HepG2 (cell line): ENCODE results near the gene SLC13A2. TPM values are rescaled to one million over a fixed set of nuclear protein-coding genes. Genes with fewer than 3 reads are reported as not detected.
"Not testable (repeated sequence)": the region's sequence is repeated elsewhere in the genome, so short reads cannot be mapped to it uniquely, and the experiment has no call there.

Source experiments
- ATAC-seq: fragments of 200-7000 bp; cut with Tn5 transposase; 3 replicates; pipeline ENCODE4 v1.9.1; 2020; ENCODE audit warnings: mild to moderate bottlenecking, moderate library complexity
- BruUV-seq: library from RNA; stranded (reverse); fragments of 400-500 nt; replicated peaks from 2 replicates; lab custom pipeline; 2021; lab: Mats Ljungman, UMichigan
- CTCF ChIA-PET: fragments of 300-600 bp; formaldehyde crosslinking; extraction: SDS; loops from one replicate; lab custom pipeline; 2021; ENCODE audit warnings: low total read pairs, inconsistent platforms, low intra/inter-chr PET ratio; lab: Yijun Ruan, JAX
- POLR2A ChIA-PET: fragments of 350-600 bp; sonication (Branson Sonifier 250); formaldehyde crosslinking; loops from one replicate; lab custom pipeline; 2020; ENCODE audit warnings: antibody characterized with exemption, inconsistent platforms; lab: Yijun Ruan, JAX
- DNase-seq: peaks from one replicate; pipeline ENCODE4 v3.0.0-alpha.2; 2015; ENCODE audit warnings: low spot score
- FAIRE-seq: peaks from 3 replicates; lab custom pipeline; 2011; peaks lifted over from hg19 to GRCh38; lab: Jason Lieb, UNC
- H2AFZ ChIP-seq: one replicate; pipeline ENCODE4 v1.6.1; 2011; ENCODE audit warnings: low read length, inconsistent platforms
- H3K27ac ChIP-seq: fragments of 300-600 bp; 3 replicates; pipeline ENCODE4 v1.8.0; 2011; ENCODE audit warnings: mixed run types, mild to moderate bottlenecking, mixed read lengths, low read length, inconsistent platforms; ENCODE audit not compliant: insufficient read depth; ENCODE audit errors: extremely low read length
- H3K27me3 ChIP-seq, 2 experiments: fragments of 200-600 bp in 1 of 2; 2 replicates in 1 of 2; 3 replicates in 1 of 2; pipeline versions ENCODE4 v1.6.0 to v1.8.0; 2011; ENCODE audit warnings: low read length in 2 of 2, mild to moderate bottlenecking in 2 of 2, moderate library complexity in 2 of 2, inconsistent platforms in 1 of 2; ENCODE audit not compliant: insufficient read depth in 2 of 2, control insufficient read depth in 1 of 2
- H3K36me3 ChIP-seq, 2 experiments: fragments of 200-600 bp in 1 of 2; replicated peaks in 1 of 2; 2 replicates in 1 of 2; 3 replicates in 1 of 2; pipeline versions ENCODE4 v1.5.1 to v1.8.0; 2011; ENCODE audit warnings: low read length in 2 of 2, inconsistent platforms in 1 of 2; ENCODE audit not compliant: insufficient read depth in 2 of 2, control insufficient read depth in 1 of 2
- H3K4me1 ChIP-seq: 2 replicates; pipeline ENCODE4 v1.5.1; 2012; ENCODE audit warnings: low read length, inconsistent platforms; ENCODE audit not compliant: insufficient read depth
- H3K4me2 ChIP-seq: 2 replicates; pipeline ENCODE4 v1.6.0; 2011; ENCODE audit warnings: low read depth, low read length, inconsistent platforms
- H3K4me3 ChIP-seq, 3 experiments: fragments of 200-600 bp in 1 of 3; sonication (generic), shearing (Covaris generic) in 1 of 3; replicated peaks in 1 of 3; 2 replicates each; pipeline ENCODE4 v1.5.1; 2011 to 2016; ENCODE audit warnings: low read length in 3 of 3, inconsistent platforms in 2 of 3, low read depth in 2 of 3, mild to moderate bottlenecking in 2 of 3, control low read depth in 1 of 3, mixed read lengths in 1 of 3; ENCODE audit not compliant: insufficient read depth in 1 of 3
- H3K79me2 ChIP-seq: one replicate; pipeline ENCODE4 v1.6.1; 2011; ENCODE audit warnings: low read length, inconsistent platforms; ENCODE audit not compliant: insufficient read depth
- H3K9ac ChIP-seq: 2 replicates; pipeline ENCODE4 v1.6.0; 2011; ENCODE audit warnings: mild to moderate bottlenecking, low read depth, low read length, inconsistent platforms; ENCODE audit not compliant: insufficient read depth
- H3K9me3 ChIP-seq: 2 replicates; pipeline ENCODE4 v1.5.1; 2012; ENCODE audit warnings: mild to moderate bottlenecking, low read length
- H4K20me1 ChIP-seq: 2 replicates; pipeline ENCODE4 v1.6.0; 2011; ENCODE audit warnings: inconsistent platforms, mild to moderate bottlenecking, low read length, moderate library complexity; ENCODE audit not compliant: insufficient read depth
- AGO1 ChIP-seq: fragments of 200-400 bp; formaldehyde crosslinking; IDR thresholded peaks from 2 replicates; pipeline ENCODE4 v1.6.1; 2017; ENCODE audit warnings: mild to moderate bottlenecking, low read depth, low read length, moderate library complexity; ENCODE audit not compliant: poor library complexity, severe bottlenecking
- CREBL2 ChIP-seq: sonication (generic); formaldehyde crosslinking; IDR thresholded peaks from 2 replicates; pipeline ENCODE4 v1.8.1; 2023; ENCODE audit warnings: missing genetic modification reagents, mild to moderate bottlenecking, borderline replicate concordance
- EP300 ChIP-seq, 3 experiments: sonication (generic) in 1 of 3; formaldehyde crosslinking in 1 of 3; IDR thresholded peaks; 2 replicates each; pipeline versions ENCODE4 v1.5.1 to v1.6.1; 2011 to 2020; ENCODE audit warnings: low read depth in 2 of 3, low read length in 2 of 3, borderline replicate concordance in 1 of 3, improper control_type of control experiment in 1 of 3, mild to moderate bottlenecking in 1 of 3, missing genetic modification reagents in 1 of 3, moderate library complexity in 1 of 3
- FOXA3 ChIP-seq: IDR thresholded peaks from 2 replicates; pipeline ENCODE4 v1.6.1; 2016; ENCODE audit warnings: missing genetic modification reagents, missing compliant biosample characterization
- NCOR1 ChIP-seq: fragments of 200-600 bp; sonication (generic); IDR thresholded peaks from 2 replicates; pipeline ENCODE4 v1.7.0; 2017; ENCODE audit warnings: antibody characterized with exemption, low read length, borderline replicate concordance
- NR2F6 ChIP-seq, 2 experiments: IDR thresholded peaks; 2 replicates each; pipeline ENCODE4 v1.6.1; 2016; ENCODE audit warnings: antibody characterized with exemption in 1 of 2, mild to moderate bottlenecking in 1 of 2
- PHF21A ChIP-seq: sonication (generic); formaldehyde crosslinking; IDR thresholded peaks from 2 replicates; pipeline ENCODE4 v1.5.0; 2020; ENCODE audit warnings: mild to moderate bottlenecking, missing genetic modification reagents
- ZNF143 ChIP-seq: sonication (generic); formaldehyde crosslinking; IDR thresholded peaks from 2 replicates; pipeline ENCODE4 v1.4.0; 2020; ENCODE audit warnings: missing genetic modification reagents
- ZNF44 ChIP-seq: sonication (generic); formaldehyde crosslinking; IDR thresholded peaks from 2 replicates; pipeline ENCODE4 v1.5.1; 2020; ENCODE audit warnings: mild to moderate bottlenecking, missing genetic modification reagents
- ZNF484 ChIP-seq: sonication (generic); formaldehyde crosslinking; IDR thresholded peaks from 2 replicates; pipeline ENCODE4 v1.5.1; 2020; ENCODE audit warnings: mild to moderate bottlenecking, low read depth, missing genetic modification reagents, borderline replicate concordance
- ZNF75D ChIP-seq: sonication (generic); formaldehyde crosslinking; IDR thresholded peaks from 2 replicates; pipeline ENCODE4 v1.8.1; 2023; ENCODE audit warnings: missing genetic modification reagents, mild to moderate bottlenecking, borderline replicate concordance
- WGBS: methylation state at CpG from one replicate; pipeline ENCODE4 v1.1.6; 2017; ENCODE audit warnings: low lambda C conversion rate; 5-methylcytosine and 5-hydroxymethylcytosine counted together
- in situ Hi-C: cut with HindIII; loops from 2 replicates; pipeline ENCODE4 v1.10.0; 2017; ENCODE audit warnings: low pct_unique_long_range_greater_than_20kb; ENCODE audit not compliant: extremely low pct_ligation_motif_present
- intact Hi-C: fragments of 100-400 bp; cut with micrococcal nuclease; formaldehyde crosslinking; loops from one replicate; pipeline ENCODE4 v1.10.0; 2022; ENCODE audit not compliant: unreplicated experiment
- polyA plus RNA-seq, 8 experiments: library from polyadenylated mRNA; depleted of rRNA in 3 of 8; stranded (reverse) in 7 of 8; unstranded in 1 of 8; fragments of >200 nt; fragmentation: Illumina TruSeq in 4 of 8; extraction: Trizol in 4 of 8; gene quantifications; 2 replicates each; pipeline versions ENCODE4 v1.2.1 to v1.2.3, GENCODE V29; 2011 to 2016; ENCODE audit warnings: low read depth in 4 of 8, missing spikeins in 1 of 8, mixed read lengths in 1 of 8; ENCODE audit not compliant: insufficient read depth in 1 of 8
- total RNA-seq, 5 experiments: library from RNA; depleted of rRNA; stranded (reverse); fragments of >200 nt; fragmentation: Illumina TruSeq; extraction: Trizol; gene quantifications; 2 replicates each; pipeline ENCODE4 v1.2.3, GENCODE V29; 2016; ENCODE audit warnings: low read depth in 1 of 5
- TF ChIP-seq, protein P1 (sequence below): sonication (generic); formaldehyde crosslinking; IDR thresholded peaks from 2 replicates; pipeline ENCODE4 v1.4.0; 2020; ENCODE audit warnings: mild to moderate bottlenecking, missing genetic modification reagents
- TF ChIP-seq, protein P2 (sequence below): sonication (generic); formaldehyde crosslinking; IDR thresholded peaks from 2 replicates; pipeline ENCODE4 v1.9.0; 2021; ENCODE audit warnings: missing genetic modification reagents, borderline replicate concordance

Gene SLC13A2
- total and polyA plus RNA-seq, 2 of the 13 experiments (the other 11 are each of a cell fraction or from before 2014, with no cell fraction given): 0.07 TPM; not detected in 1

- TF ChIP-seq FOXA3 (CRISPR knock-in tag): peak; percentile 67
- peak; percentile 35; the same call in 1 of the 2 replicates for TF ChIP-seq NCOR1
- peak in 1 of 2 experiments; percentile 49; a peak in 2 of 4 replicates for TF ChIP-seq EP300 (IDR thresholded peaks at IDR 0.05; ENCODE audit: low read depth in 2 of 2, low read length in 2 of 2)
- TF ChIP-seq EP300 (CRISPR knock-in tag; IDR thresholded peaks at IDR 0.05; ENCODE audit: borderline replicate concordance): not testable (repeated sequence)
Observed at GRCh38 chr17:28427982-28428381, 45.5 kb upstream of the SLC13A2 start (continued).

GRCh38 chr17:28433721-28434120 is 39.7 kb upstream of the SLC13A2 start:
- no peak for ATAC-seq
- Histone ChIP-seq H3K27me3 (no peaks in the 10 kb centered on the region), H3K9ac (no peak overlapping the region), H4K20me1 (no peaks in the 10 kb centered on the region), H2AFZ (no peak overlapping the region), H3K27ac (no peak overlapping the region), H3K4me1 (no peaks in the 10 kb centered on the region), H3K36me3 (no peaks in the 10 kb centered on the region), H3K4me2 (no peak overlapping the region), H3K4me3 (no peak overlapping the region), H3K9me3 (no peaks in the 10 kb centered on the region), H3K79me2 (no peaks in the 10 kb centered on the region)
- in situ Hi-C loops: no loop called here
- no peak for TF ChIP-seq CREBL2 (CRISPR knock-in tag)
- TF ChIP-seq, protein P1, sequence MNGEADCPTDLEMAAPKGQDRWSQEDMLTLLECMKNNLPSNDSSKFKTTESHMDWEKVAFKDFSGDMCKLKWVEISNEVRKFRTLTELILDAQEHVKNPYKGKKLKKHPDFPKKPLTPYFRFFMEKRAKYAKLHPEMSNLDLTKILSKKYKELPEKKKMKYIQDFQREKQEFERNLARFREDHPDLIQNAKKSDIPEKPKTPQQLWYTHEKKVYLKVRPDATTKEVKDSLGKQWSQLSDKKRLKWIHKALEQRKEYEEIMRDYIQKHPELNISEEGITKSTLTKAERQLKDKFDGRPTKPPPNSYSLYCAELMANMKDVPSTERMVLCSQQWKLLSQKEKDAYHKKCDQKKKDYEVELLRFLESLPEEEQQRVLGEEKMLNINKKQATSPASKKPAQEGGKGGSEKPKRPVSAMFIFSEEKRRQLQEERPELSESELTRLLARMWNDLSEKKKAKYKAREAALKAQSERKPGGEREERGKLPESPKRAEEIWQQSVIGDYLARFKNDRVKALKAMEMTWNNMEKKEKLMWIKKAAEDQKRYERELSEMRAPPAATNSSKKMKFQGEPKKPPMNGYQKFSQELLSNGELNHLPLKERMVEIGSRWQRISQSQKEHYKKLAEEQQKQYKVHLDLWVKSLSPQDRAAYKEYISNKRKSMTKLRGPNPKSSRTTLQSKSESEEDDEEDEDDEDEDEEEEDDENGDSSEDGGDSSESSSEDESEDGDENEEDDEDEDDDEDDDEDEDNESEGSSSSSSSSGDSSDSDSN (CRISPR knock-in tag): no peak
- TF ChIP-seq ZNF143 (CRISPR knock-in tag): no peak
- TF ChIP-seq ZNF44 (CRISPR knock-in tag): no peak
- TF ChIP-seq AGO1: no peak
- TF ChIP-seq EP300 (IDR thresholded peaks at IDR 0.05; ENCODE audit: low read depth in 2 of 2, low read length in 2 of 2): no peak
- no peak for TF ChIP-seq EP300 (CRISPR knock-in tag; IDR thresholded peaks at IDR 0.05; ENCODE audit: borderline replicate concordance)
- no peak for TF ChIP-seq ZNF75D (CRISPR knock-in tag)
- TF ChIP-seq ZNF484 (CRISPR knock-in tag): no peak
- TF ChIP-seq, protein P2, sequence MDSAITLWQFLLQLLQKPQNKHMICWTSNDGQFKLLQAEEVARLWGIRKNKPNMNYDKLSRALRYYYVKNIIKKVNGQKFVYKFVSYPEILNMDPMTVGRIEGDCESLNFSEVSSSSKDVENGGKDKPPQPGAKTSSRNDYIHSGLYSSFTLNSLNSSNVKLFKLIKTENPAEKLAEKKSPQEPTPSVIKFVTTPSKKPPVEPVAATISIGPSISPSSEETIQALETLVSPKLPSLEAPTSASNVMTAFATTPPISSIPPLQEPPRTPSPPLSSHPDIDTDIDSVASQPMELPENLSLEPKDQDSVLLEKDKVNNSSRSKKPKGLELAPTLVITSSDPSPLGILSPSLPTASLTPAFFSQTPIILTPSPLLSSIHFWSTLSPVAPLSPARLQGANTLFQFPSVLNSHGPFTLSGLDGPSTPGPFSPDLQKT (CRISPR knock-in tag): no peak
- no peak for TF ChIP-seq NR2F6 (IDR thresholded peaks at IDR 0.05)
- no peak for TF ChIP-seq NR2F6 (CRISPR knock-in tag; IDR thresholded peaks at IDR 0.05)
- TF ChIP-seq PHF21A (CRISPR knock-in tag): no peak
- intact Hi-C loops: no loop called here
- no TSS peak for BruUV-seq
- WGBS: 100% methylated on average over 1 of the region's 1 CpG
- no peak for FAIRE-seq
- DNase-seq: no peak
- ChIA-PET POLR2A (no interaction called here), CTCF (no interaction called here)
